HG02870 (cell line): ENCODE results near the gene HEATR1.

ENCODE experiments used
- ATAC-seq: cut with Tn5 transposase; IDR thresholded peaks from one replicate; pipeline ENCODE4 v1.9.1; 2021; ENCODE audit warnings: mild to moderate bottlenecking, moderate library complexity; ENCODE audit not compliant: unreplicated experiment

The HEATR1 gene

GRCh38 chr1:236541710-236542109 lies 62.6 kb downstream of the HEATR1 start:
- ATAC-seq: no peak

- no peak for ATAC-seq
These were observed 63.4 kb downstream of the HEATR1 start for GRCh38 chr1:236540813-236541465.

DNA sequence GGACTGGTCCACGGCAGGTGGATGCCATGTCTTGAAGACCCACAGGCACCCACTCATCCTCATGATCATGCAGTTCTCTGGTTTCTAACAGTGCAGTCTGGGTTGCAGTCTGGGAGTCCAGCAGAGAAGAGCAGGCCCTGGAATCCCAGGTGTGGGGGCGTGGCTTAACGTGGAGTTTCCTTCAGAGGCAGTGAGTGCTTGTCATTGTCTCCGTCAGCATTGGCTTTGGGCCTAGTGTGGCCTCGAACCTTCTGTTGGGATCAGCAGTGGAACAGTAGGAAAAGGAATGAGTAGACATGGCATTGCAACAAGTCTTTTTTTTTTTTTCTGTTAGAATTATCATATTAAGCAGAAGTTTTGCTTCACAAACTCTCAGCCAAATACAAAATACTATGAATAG lies 67.8 kb downstream of the HEATR1 start:
- no peak for ATAC-seq

DNA sequence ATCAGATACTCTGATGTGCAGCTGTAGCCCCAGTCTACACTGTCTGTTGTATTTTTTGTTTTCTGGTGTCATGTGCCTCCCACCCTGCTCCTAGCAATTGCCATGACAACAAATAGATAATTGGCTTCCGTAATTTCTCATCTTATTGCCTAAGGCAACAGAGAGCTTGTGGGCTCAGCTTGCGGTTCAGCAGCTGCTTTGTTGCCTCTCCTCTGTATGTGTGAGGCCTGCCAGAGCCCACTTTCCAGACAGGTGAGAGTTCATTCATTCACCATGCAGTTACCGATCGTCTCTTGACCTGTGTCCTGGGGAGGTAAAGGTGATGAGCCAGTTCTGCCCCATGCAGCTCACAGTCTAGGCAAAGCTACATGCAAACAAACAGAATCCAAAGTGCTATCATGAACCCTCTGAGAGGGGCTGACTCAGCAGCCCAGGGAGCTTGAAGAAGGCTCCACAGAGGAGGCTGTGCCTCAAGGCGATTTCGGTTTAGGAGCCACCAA lies 68.6 kb downstream of the HEATR1 start:
- no peak for ATAC-seq

DNA sequence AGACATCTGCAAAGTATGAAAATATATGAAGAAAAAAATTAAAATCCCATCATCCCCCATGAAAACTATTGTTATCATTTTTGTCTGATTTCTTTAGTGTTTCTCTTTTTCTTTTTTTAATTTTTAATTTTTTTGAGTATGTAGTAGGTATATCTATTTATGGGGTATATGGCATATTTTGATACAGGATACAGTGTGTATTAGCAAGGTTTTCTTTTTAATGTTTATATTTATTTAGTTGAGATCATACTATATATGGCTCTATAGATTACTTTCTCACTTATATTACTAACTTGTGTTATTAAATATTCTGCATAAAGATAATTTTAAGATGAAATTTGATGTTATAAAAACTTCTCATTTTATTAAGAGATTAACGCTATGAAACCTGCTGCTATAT lies 69.1 kb downstream of the HEATR1 start:
- ATAC-seq: no peak

GRCh38 chr1:236534151-236534651 lies 70.1 kb downstream of the HEATR1 start:
- ATAC-seq: no peak

DNA sequence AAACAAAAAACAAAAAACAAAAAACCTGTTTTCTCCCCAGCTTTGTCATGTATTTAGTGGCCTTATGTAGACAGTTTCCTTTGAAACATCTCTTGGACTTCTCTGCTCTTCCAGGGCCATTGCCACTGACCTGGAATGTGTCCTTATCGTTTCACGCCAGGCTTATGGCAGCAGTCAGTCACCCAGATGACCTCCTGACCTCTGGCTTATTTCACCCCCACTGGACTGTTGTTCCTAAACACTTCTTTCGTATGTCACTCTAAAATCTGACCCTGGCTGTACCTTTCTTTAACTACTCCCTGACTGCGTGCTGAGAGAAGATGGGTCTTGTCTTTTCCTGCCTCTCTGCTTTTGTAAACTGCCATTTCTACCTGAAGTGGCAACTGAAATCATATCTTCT lies 71.5 kb downstream of the HEATR1 start:
- ATAC-seq: no peak

DNA sequence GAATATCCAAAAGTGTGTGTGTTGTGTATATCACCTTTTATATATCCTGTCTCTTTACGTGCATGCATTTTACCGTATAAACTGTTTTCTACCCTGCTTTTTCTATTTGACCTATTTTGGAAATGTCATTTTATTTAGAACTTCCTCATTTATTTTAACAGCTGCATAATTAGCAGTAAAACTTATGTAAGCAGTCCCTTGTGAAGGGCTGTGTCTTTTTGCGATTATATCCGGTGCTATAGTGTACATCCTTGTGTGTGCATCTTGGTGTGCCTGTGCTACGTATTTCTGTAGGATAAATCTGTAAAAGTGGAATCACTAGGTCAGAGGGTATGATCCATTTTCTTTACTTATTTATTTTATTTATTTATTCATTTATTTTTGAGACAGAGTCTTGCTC lies 73.4 kb downstream of the HEATR1 start:
- no peak for ATAC-seq

DNA sequence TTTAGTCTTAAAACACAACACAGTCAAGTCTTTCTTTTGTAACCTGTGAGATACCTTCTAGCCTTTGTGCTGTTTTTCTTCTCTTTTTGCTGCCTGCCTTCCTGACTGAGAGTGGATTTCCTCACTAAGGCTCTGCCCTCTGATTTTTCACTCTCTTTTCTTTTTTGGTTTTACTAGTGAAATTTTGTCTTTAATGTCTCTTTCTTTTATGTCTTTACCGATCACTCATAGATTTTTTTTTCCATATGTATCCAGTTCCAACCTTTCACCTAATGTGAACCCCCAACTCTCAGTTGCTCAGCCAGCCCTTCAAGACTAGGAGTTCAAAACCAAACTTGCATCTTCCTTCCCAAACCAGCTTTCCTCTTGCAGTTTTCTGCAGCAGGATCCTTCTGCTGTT lies 74.0 kb downstream of the HEATR1 start:
- no peak for ATAC-seq

DNA sequence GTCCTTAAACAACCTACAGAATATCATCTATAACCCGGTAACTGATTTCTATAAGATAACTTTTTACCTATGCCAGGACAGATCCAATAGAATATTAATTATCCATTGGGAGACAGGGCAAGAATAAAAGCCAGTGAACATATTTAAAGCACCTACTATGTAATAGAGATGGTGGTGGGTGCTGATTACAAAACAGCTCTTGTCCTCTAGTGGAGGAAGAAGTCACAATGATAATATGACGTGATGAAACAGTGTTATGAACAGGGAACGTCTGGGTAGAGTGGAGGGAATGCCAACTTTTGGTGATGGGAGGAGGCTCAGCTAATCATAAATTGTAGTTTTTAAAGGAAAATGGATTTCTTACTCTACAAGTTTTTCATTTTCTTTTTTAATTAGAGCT lies 78.2 kb downstream of the HEATR1 start:
- no peak for ATAC-seq

- ATAC-seq: no peak
These were observed 79.5 kb downstream of the HEATR1 start for GRCh38 chr1:236524895-236525184.

DNA sequence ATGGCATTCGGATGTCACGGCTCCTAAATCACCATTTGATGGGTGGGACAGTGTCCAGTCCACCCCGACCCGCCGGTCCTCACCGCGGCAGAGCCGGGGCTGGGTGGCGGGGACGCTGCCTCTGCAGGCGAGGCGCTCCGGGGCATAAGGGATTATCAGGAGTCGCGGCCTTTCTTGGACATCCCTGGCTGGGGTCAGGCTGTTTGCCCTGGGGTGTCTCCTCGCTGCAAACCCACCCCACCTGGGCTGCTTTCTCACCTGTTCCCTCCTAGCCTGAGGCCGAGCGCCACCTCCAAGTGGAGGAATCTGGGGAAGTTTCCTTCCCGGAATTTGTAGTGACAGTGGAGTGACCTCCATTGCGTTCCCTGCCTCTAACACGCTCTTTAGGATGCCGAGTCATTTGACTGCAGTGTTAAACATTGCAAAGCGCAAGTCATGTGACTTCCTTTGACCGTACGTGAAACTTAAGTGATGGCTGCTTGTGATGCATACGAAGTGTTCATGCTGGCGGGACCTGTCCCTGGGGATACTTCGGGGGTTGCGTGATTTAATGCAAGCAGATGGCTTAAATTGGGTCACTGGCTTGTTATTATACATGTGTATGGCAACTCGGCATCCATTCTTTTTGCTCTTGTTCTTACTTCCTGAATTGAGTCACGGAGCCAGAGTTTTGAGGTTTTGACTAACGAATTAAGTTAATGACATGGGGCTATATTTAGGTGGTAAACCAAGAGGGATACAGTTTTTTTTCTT lies 80.0 kb downstream of the HEATR1 start:
- peak; percentile 89 for ATAC-seq

DNA sequence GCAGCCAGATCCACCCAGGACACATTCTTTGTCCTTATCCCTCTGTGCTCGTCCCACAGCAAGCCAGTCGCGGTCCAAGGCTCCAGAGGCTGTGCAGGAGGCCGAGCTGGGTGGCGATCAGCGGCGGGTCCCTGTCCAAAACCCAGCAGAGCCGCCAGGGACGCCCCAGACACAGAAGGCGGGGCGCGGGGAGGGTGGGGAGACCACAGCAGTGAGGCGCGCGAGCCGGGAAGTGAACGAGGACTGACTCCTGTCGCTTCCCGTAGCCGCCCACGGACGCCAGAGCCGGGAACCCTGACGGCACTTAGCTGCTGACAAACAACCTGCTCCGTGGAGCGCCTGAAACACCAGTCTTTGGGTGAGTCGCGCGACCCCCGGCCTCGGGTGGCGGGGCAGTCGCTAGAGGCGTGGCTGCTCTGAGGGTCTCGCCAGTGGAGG lies 80.6 kb downstream of the HEATR1 start, which contains the start of gene LGALS8:
LGALS8 (plus strand) TSS at position 279 of the 438 bp plus-strand sequence. CDS start 2,089 bp downstream, outside the sequence.
- ATAC-seq: peak; percentile 56

- ATAC-seq: no peak
These were observed 81.2 kb downstream of the HEATR1 start for GRCh38 chr1:236522937-236523703.

GRCh38 chr1:236520445-236521005 lies 83.8 kb downstream of the HEATR1 start:
- ATAC-seq: no peak

GRCh38 chr1:236518322-236518721 lies 86.0 kb downstream of the HEATR1 start:
- ATAC-seq: no peak

DNA sequence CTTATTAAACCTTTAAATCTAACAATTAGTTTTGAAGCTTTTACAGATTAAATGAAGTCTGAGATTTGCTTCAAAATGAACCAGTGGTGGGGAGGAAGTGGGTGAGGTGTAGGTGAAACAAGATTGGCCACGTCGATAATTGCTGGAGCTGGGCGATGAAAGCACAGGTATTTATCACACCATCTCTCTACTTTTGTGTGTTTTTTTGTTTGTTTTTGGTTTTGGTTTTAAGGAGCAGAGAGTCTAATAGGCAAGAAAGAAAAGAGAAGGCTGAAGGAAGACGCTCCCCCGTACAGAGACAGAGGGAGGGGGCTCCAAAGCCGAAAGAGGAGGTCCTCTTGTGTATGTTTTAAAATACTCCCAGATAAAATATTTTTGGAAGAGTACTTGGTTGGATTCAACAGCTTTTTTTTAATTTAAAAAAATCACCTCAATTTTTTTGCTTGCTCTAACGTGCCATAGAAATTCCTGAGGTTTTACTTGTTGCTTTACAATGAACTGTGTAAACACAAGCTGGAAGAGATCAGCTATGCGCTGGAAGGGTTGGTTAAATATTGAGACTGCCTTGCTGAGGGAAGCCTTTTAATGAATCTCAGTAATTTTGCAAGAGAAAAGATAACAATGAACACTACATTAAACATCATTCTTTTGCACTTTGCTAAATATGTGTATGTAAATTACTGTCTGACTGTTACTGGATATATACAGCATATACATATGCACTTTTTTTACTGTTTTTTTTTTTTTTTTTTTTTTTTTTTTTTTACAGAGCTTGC lies 87.2 kb downstream of the HEATR1 start:
- no peak for ATAC-seq

- no peak for ATAC-seq
These were observed 88.8 kb downstream of the HEATR1 start for GRCh38 chr1:236515443-236515958.

DNA sequence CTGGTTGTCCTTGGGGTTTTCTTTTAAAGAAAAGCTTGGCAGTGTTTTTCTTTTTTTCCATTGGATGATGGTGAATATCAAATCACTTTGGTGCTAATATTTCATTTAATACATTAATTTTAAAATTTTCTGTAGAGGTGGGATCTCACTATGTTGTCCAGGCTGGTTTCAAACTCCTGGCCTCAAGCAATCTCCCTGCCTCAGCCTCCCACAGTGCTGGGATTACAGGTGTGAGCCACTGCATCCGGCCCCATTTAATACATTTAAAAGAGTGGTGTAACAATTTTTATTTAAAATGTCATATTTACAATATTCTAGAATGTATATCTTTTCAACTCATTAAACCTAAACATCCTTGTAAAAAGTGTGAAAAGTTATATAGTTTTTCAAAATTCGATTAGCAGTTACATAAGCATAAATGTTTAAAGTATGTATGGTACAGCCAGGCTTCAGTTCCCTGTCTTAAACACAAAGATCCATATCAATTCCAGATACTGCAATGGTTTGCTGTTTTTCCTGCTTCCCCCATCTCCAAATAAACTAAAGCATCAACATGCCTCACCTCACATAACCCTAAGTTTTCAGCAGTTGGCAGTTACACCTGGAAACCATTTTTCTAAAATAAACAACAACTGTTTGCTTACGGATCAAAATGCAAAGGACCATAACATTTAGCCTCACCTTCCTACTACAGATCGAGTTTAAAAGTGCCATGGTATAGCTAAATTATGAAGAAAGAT lies 89.4 kb downstream of the HEATR1 start:
- ATAC-seq: no peak
